Liver (tissue), 9 donors: Measurements from ENCODE around the gene SDK2. TPM values are rescaled to one million over a fixed set of nuclear protein-coding genes. Genes with fewer than 3 reads are reported as not detected.

Experiments
- DNase-seq: peaks from one replicate; pipeline ENCODE4 v3.0.0-alpha.2; 2017; ENCODE audit warnings: low spot score
- H3K27ac ChIP-seq, 2 donors: one replicate each; pipeline ENCODE4 v1.7.0; 2013; ENCODE audit warnings: inconsistent platforms in 2 of 2, low read length in 2 of 2, control low read depth in 1 of 2, low read depth in 1 of 2, mild to moderate bottlenecking in 1 of 2
- H3K27me3 ChIP-seq, 4 donors: one replicate each; pipeline versions ENCODE4 v1.6.1 to v1.7.0; 2013; ENCODE audit warnings: low read length in 3 of 4, inconsistent platforms in 1 of 4, mild to moderate bottlenecking in 1 of 4, moderate library complexity in 1 of 4; ENCODE audit not compliant: control insufficient read depth in 4 of 4, insufficient read depth in 4 of 4
- H3K36me3 ChIP-seq, 4 donors: one replicate each; pipeline versions ENCODE4 v1.6.1 to v1.7.0; 2013; ENCODE audit warnings: low read length in 3 of 4, mild to moderate bottlenecking in 3 of 4, low read depth in 1 of 4, moderate library complexity in 1 of 4; ENCODE audit not compliant: control insufficient read depth in 4 of 4, insufficient read depth in 3 of 4
- H3K4me1 ChIP-seq, 4 donors: one replicate each; pipeline versions ENCODE4 v1.6.1 to v1.7.0; 2013; ENCODE audit warnings: low read length in 3 of 4, mild to moderate bottlenecking in 3 of 4, moderate library complexity in 1 of 4; ENCODE audit not compliant: control insufficient read depth in 4 of 4, insufficient read depth in 4 of 4
- H3K4me3 ChIP-seq, 3 donors: one replicate each; pipeline versions ENCODE4 v1.6.1 to v1.7.0; 2013; ENCODE audit warnings: low read length in 3 of 3, control low read depth in 1 of 3, low read depth in 1 of 3, mild to moderate bottlenecking in 1 of 3
- H3K9ac ChIP-seq, 2 donors: one replicate each; pipeline ENCODE4 v1.7.0; 2013; ENCODE audit warnings: low read length in 2 of 2, mild to moderate bottlenecking in 2 of 2, moderate library complexity in 2 of 2, control low read depth in 1 of 2, low read depth in 1 of 2
- H3K9me3 ChIP-seq, 4 donors: one replicate each; pipeline versions ENCODE4 v1.6.1 to v1.7.0; 2013; ENCODE audit warnings: low read length in 3 of 4; ENCODE audit not compliant: control insufficient read depth in 4 of 4
- EGR1 ChIP-seq, 2 donors: IDR thresholded peaks; 2 replicates each; pipeline ENCODE4 v1.6.1; 2016 to 2018; ENCODE audit warnings: antibody characterized with exemption in 2 of 2, low read depth in 2 of 2
- FOXA1 ChIP-seq: IDR thresholded peaks from 2 replicates; pipeline ENCODE4 v1.6.1; 2016; ENCODE audit warnings: antibody characterized with exemption
- FOXA2 ChIP-seq: IDR thresholded peaks from 2 replicates; pipeline ENCODE4 v1.6.1; 2016; ENCODE audit warnings: antibody characterized with exemption
- GABPA ChIP-seq, 2 donors: IDR thresholded peaks in 1 of 2; conservative IDR thresholded peaks in 1 of 2; 2 replicates each; pipeline ENCODE4 v1.6.1; 2016; ENCODE audit warnings: antibody characterized with exemption in 2 of 2, mild to moderate bottlenecking in 1 of 2, moderate library complexity in 1 of 2
- HNF4A ChIP-seq, 2 donors: conservative IDR thresholded peaks; 2 replicates each; pipeline ENCODE4 v1.6.1; 2016; ENCODE audit warnings: antibody characterized with exemption in 2 of 2, mild to moderate bottlenecking in 2 of 2
- JUND ChIP-seq, 2 donors: IDR thresholded peaks; 2 replicates each; pipeline ENCODE4 v1.6.1; 2016; ENCODE audit warnings: antibody characterized with exemption in 2 of 2
- NR2F2 ChIP-seq: IDR thresholded peaks from 2 replicates; pipeline ENCODE4 v1.6.1; 2016; ENCODE audit warnings: antibody characterized with exemption
- RAD21 ChIP-seq, 2 donors: IDR thresholded peaks; 2 replicates each; pipeline ENCODE4 v1.6.1; 2016; ENCODE audit warnings: antibody characterized with exemption in 2 of 2, mild to moderate bottlenecking in 2 of 2
- RXRA ChIP-seq, 2 donors: IDR thresholded peaks; 2 replicates each; pipeline ENCODE4 v1.6.1; 2017 to 2018; ENCODE audit warnings: antibody characterized with exemption in 2 of 2, mild to moderate bottlenecking in 1 of 2
- SP1 ChIP-seq: IDR thresholded peaks from 2 replicates; pipeline ENCODE4 v1.6.1; 2018; ENCODE audit warnings: antibody characterized with exemption, mild to moderate bottlenecking
- TAF1 ChIP-seq: conservative IDR thresholded peaks from 2 replicates; pipeline ENCODE4 v1.6.1; 2016; ENCODE audit warnings: antibody characterized with exemption, mild to moderate bottlenecking
- YY1 ChIP-seq: IDR thresholded peaks from 2 replicates; pipeline ENCODE4 v1.6.1; 2016; ENCODE audit warnings: antibody characterized with exemption, mild to moderate bottlenecking
- WGBS: extraction: QIAGEN DNeasy Blood & Tissue Kit; methylation state at CpG from one replicate; pipeline ENCODE4 v1.1.7; 2013; 5-methylcytosine and 5-hydroxymethylcytosine counted together
- polyA plus RNA-seq, 2 donors: library from polyadenylated mRNA; stranded (reverse) in 1 of 2; unstranded in 1 of 2; fragments of 200-250 nt in 1 of 2; fragments of >200 nt in 1 of 2; fragmentation: Nextera tagmentation in 1 of 2; extraction: Ambion mirVana in 1 of 2; gene quantifications; one replicate each; pipeline versions ENCODE4 v1.2.1 to v1.2.3, GENCODE V29; 2013 to 2015
- total RNA-seq, 2 donors: library from RNA; depleted of rRNA; stranded (reverse); fragments of >200 nt; gene quantifications; one replicate each; pipeline ENCODE4 v1.2.3, GENCODE V29; 2014
- TF ChIP-seq, protein P1 (sequence below): fragments of 150-350 bp; IDR thresholded peaks from 2 replicates; pipeline ENCODE4 v1.5.1; 2017; ENCODE audit warnings: improper control_type of control experiment, low read depth, low read length; ENCODE audit not compliant: missing input control
- TF ChIP-seq, protein P2 (sequence below): IDR thresholded peaks from 2 replicates; pipeline ENCODE4 v1.6.1; 2016; ENCODE audit warnings: antibody characterized with exemption
- TF ChIP-seq, protein P3 (sequence below): IDR thresholded peaks from 2 replicates; pipeline ENCODE4 v1.6.1; 2016; ENCODE audit warnings: antibody characterized with exemption
- TF ChIP-seq, protein P4 (sequence below): IDR thresholded peaks from 2 replicates; pipeline ENCODE4 v1.6.1; 2016; ENCODE audit warnings: antibody characterized with exemption
- TF ChIP-seq, protein P5 (sequence below): IDR thresholded peaks from 2 replicates; pipeline ENCODE4 v1.6.1; 2016; ENCODE audit warnings: antibody characterized with exemption, mild to moderate bottlenecking
- donor health status: healthy.
- donor health status: healthy.
- donor health status: healthy.
- donor health status: healthy.
- donor health status: healthy.

Gene SDK2
- total and polyA plus RNA-seq, 4 donors, result 0.05 to 0.42 (median 0.10) TPM

DNA sequence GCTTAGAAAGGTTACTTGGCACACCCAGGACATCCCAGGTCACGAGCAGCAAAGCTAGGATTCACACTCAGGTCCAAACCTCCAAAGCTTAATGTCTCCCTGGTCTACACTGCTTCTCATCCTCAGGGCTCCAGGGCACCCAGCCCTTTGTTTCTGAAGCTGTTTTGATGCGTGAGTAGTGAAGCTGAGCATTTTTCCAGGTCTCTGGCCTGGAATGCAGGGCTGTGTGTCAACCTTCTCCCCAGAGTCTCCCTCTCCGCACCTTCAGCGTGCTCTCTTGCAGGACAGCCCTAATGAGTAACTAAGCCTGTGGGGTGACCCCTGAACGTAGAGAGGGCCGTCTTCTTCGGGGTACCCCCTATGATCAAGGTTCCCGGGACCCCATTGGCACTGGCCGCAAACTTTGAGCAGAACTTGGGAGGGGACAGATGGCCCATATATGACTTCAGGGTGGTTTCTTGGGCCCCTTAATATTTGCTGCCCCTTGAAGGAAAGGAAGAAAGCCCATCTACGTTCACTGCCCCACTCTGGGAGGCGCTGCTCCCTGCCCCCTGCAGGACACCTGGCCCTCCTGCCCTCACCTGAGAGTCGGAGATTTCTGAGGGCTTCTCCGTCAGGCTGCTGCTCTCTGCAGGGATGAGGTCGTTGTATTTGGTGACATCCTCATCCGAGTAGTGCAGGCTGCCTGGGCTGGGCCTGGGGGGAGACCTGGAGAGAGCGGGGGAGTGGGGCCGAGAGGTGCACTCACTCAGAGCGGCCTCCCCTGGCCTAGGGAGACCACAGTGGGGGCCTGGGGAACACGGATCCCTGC, 296.0 kb downstream of the SDK2 start:
- DNase-seq, result no peak
- H3K4me1 ChIP-seq, result no peaks in the 10 kb centered on the region
- H3K36me3 ChIP-seq, result no peaks in the 10 kb centered on the region
- no peak overlapping the region for H3K4me3 ChIP-seq
- WGBS, result 82% methylated on average over 19 of the region's 19 CpGs
- TF ChIP-seq JUND (IDR thresholded peaks at IDR 0.05) (no peak), RAD21 (IDR thresholded peaks at IDR 0.05) (no peak), HNF4A (conservative IDR thresholded peaks at IDR 0.05) (no peak), TAF1 (no peak), EGR1 (IDR thresholded peaks at IDR 0.05; ENCODE audit: low read depth in 2 of 2) (no peak), YY1 (no peak), RXRA (IDR thresholded peaks at IDR 0.05) (no peak), FOXA2 (no peak), GABPA (IDR thresholded peaks at IDR 0.05 in 1 of 2, conservative IDR thresholded peaks at IDR 0.05 in 1 of 2) (no peak), SP1 (no peak), FOXA1 (no peak), NR2F2 (no peak)
- TF ChIP-seq, protein P1, sequence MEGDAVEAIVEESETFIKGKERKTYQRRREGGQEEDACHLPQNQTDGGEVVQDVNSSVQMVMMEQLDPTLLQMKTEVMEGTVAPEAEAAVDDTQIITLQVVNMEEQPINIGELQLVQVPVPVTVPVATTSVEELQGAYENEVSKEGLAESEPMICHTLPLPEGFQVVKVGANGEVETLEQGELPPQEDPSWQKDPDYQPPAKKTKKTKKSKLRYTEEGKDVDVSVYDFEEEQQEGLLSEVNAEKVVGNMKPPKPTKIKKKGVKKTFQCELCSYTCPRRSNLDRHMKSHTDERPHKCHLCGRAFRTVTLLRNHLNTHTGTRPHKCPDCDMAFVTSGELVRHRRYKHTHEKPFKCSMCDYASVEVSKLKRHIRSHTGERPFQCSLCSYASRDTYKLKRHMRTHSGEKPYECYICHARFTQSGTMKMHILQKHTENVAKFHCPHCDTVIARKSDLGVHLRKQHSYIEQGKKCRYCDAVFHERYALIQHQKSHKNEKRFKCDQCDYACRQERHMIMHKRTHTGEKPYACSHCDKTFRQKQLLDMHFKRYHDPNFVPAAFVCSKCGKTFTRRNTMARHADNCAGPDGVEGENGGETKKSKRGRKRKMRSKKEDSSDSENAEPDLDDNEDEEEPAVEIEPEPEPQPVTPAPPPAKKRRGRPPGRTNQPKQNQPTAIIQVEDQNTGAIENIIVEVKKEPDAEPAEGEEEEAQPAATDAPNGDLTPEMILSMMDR, result no peak
- TF ChIP-seq, protein P2, sequence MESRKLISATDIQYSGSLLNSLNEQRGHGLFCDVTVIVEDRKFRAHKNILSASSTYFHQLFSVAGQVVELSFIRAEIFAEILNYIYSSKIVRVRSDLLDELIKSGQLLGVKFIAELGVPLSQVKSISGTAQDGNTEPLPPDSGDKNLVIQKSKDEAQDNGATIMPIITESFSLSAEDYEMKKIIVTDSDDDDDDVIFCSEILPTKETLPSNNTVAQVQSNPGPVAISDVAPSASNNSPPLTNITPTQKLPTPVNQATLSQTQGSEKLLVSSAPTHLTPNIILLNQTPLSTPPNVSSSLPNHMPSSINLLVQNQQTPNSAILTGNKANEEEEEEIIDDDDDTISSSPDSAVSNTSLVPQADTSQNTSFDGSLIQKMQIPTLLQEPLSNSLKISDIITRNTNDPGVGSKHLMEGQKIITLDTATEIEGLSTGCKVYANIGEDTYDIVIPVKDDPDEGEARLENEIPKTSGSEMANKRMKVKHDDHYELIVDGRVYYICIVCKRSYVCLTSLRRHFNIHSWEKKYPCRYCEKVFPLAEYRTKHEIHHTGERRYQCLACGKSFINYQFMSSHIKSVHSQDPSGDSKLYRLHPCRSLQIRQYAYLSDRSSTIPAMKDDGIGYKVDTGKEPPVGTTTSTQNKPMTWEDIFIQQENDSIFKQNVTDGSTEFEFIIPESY, result no peak
- TF ChIP-seq, protein P3, sequence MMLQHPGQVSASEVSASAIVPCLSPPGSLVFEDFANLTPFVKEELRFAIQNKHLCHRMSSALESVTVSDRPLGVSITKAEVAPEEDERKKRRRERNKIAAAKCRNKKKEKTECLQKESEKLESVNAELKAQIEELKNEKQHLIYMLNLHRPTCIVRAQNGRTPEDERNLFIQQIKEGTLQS, result no peak
- TF ChIP-seq, protein P4, sequence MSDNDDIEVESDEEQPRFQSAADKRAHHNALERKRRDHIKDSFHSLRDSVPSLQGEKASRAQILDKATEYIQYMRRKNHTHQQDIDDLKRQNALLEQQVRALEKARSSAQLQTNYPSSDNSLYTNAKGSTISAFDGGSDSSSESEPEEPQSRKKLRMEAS, result no peak
- TF ChIP-seq, protein P5, sequence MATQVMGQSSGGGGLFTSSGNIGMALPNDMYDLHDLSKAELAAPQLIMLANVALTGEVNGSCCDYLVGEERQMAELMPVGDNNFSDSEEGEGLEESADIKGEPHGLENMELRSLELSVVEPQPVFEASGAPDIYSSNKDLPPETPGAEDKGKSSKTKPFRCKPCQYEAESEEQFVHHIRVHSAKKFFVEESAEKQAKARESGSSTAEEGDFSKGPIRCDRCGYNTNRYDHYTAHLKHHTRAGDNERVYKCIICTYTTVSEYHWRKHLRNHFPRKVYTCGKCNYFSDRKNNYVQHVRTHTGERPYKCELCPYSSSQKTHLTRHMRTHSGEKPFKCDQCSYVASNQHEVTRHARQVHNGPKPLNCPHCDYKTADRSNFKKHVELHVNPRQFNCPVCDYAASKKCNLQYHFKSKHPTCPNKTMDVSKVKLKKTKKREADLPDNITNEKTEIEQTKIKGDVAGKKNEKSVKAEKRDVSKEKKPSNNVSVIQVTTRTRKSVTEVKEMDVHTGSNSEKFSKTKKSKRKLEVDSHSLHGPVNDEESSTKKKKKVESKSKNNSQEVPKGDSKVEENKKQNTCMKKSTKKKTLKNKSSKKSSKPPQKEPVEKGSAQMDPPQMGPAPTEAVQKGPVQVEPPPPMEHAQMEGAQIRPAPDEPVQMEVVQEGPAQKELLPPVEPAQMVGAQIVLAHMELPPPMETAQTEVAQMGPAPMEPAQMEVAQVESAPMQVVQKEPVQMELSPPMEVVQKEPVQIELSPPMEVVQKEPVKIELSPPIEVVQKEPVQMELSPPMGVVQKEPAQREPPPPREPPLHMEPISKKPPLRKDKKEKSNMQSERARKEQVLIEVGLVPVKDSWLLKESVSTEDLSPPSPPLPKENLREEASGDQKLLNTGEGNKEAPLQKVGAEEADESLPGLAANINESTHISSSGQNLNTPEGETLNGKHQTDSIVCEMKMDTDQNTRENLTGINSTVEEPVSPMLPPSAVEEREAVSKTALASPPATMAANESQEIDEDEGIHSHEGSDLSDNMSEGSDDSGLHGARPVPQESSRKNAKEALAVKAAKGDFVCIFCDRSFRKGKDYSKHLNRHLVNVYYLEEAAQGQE, result no peak
- H3K9ac ChIP-seq, result no peak overlapping the region
- no peak overlapping the region for H3K27ac ChIP-seq
- peaks cover 0 to 3% (median 0%) of the 10 kb centered on the region in 4 donors for H3K27me3 ChIP-seq
- no peaks in the 10 kb centered on the region for H3K9me3 ChIP-seq
